ENCODE results near the gene PROCA1. TPM values are rescaled to one million over a fixed set of nuclear protein-coding genes. Genes with fewer than 3 reads are reported as not detected.

The PROCA1 gene
- total and polyA plus RNA-seq, 3 donors from 2014 or later = 90.2 to 322 (median 286) TPM

DNA sequence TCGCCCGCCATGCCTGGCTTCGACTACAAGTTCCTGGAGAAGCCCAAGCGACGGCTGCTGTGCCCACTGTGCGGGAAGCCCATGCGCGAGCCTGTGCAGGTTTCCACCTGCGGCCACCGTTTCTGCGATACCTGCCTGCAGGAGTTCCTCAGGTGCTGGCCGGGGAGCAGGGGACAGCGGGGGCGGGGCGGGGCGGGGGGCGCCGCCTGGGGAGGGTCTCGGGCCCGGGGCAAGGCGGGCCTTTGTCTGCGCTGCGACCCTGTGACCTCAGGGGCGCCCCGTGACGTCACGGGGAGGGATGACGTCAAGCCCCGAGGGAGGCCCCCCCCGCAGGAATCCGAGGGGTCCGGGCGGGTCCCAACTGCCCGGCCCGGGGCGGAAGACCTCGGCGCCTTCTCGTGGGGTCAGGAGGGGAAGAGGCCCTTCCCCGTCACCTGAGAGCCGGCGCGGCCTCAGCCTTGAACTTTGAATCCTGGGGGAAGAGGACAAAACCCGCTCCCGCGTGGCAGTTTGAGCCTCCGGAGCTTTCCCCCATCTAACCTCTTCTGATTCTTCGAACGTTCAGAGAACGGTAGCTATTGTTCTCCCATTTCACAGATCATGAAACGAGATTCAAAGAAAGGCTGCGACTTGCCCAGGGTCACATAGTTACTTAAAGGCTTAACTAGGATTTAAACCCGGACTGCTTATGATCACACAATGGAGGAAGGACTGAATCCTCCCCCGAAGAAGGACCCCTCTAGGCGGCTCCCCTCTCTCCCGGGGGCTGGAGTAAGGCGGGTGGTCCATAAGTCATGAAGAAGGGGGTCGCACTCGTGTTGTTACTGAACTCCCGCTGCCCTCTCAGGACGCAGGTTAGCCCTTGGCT lies 32.6 kb upstream of the PROCA1 start:
- Histone ChIP-seq H3K9me3 (no peaks in the 10 kb centered on the region), H3K4me1 (peaks cover 28% of the 10 kb centered on the region), H3K4me3 (peak overlapping the region; percentile 76 to 79), H3K27ac (peak overlapping the region; percentile 89 to 97), H3K27me3 (no peaks in the 10 kb centered on the region), H3K36me3 (ENCODE audit: low read depth, missing control alignments) (no peaks in the 10 kb centered on the region)
- 1 to 3% methylated on average over 14 to 35 of the region's 61 CpGs for WGBS, 2 donors
- DNase-seq = peak; percentile 72
- no peak for TF ChIP-seq POLR2A (IDR thresholded peaks at IDR 0.05)
- TF ChIP-seq, protein P1, sequence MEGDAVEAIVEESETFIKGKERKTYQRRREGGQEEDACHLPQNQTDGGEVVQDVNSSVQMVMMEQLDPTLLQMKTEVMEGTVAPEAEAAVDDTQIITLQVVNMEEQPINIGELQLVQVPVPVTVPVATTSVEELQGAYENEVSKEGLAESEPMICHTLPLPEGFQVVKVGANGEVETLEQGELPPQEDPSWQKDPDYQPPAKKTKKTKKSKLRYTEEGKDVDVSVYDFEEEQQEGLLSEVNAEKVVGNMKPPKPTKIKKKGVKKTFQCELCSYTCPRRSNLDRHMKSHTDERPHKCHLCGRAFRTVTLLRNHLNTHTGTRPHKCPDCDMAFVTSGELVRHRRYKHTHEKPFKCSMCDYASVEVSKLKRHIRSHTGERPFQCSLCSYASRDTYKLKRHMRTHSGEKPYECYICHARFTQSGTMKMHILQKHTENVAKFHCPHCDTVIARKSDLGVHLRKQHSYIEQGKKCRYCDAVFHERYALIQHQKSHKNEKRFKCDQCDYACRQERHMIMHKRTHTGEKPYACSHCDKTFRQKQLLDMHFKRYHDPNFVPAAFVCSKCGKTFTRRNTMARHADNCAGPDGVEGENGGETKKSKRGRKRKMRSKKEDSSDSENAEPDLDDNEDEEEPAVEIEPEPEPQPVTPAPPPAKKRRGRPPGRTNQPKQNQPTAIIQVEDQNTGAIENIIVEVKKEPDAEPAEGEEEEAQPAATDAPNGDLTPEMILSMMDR (IDR thresholded peaks at IDR 0.05) = no peak
- intact Hi-C loops (cut with DNase I; ENCODE audit: low total_unique reads) = no loop called here

DNA sequence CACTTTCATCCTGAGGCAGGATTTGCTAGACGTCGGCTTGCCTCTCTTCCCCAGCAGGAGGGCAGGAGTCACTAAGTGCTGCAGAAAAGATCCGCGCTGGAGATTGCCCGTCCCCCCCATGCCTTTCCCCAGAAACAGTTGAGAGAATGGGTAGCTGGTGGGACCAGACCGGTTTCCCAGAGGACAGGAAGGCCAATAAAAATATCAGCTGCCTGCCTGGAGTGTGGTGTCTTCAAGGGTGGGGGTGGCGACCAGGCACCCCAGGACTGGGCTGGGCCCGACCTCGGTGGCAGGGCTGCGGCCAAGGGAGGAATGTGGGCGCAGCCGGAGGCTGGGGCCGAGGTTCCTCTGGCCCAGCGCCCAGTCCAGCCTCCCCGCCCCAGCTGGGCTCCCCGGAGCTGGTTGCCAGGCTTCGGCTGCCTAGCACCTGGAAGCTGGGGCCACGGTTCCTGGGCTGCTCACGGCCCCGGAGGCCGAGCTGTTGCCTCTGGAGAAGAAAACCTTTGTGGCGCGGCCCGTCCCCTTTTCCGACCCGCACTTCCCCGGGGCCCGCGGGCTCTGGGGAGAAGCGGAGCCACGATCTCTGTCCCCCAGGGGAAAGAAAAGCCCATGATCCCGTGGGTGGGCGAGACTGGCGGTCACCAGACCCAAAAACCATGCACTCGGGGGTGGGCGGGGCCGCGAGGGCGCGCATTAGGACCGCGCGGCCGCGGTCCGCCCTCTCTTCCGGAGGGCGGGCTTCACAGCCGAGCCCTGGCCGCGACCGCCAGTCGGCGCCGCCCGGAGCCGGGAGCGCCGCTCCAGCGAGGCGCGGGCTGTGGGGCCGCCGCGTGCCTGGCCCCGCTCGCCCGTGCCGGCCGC lies 31.8 kb upstream of the PROCA1 start, which contains the start of gene TRAF4:
TSS of gene TRAF4 (plus strand) at position 769 of the 861 bp plus-strand sequence. CDS start 102 bp downstream, outside the sequence.
- DNase-seq = peak; percentile 84
- Histone ChIP-seq H3K27ac (peak within 1 kb of the TSS; percentile 89 to 97), H3K27me3 (no peaks in the 10 kb centered on the region), H3K4me1 (peaks cover 28% of the 10 kb centered on the region), H3K4me3 (peak within 1 kb of the TSS; percentile 76 to 79), H3K9me3 (no peaks in the 10 kb centered on the region), H3K36me3 (ENCODE audit: low read depth, missing control alignments) (no peaks in the 10 kb centered on the region)
- intact Hi-C loops (cut with DNase I; ENCODE audit: low total_unique reads) = no loop called here
- TF ChIP-seq POLR2A (IDR thresholded peaks at IDR 0.05) = peak; percentile 68
- TF ChIP-seq, protein P1 (IDR thresholded peaks at IDR 0.05) = peak in 2 of 3 experiments; percentile 4 to 60
- 0 to 1% methylated on average over 2 to 60 of the region's 70 CpGs for WGBS, 2 donors

DNA sequence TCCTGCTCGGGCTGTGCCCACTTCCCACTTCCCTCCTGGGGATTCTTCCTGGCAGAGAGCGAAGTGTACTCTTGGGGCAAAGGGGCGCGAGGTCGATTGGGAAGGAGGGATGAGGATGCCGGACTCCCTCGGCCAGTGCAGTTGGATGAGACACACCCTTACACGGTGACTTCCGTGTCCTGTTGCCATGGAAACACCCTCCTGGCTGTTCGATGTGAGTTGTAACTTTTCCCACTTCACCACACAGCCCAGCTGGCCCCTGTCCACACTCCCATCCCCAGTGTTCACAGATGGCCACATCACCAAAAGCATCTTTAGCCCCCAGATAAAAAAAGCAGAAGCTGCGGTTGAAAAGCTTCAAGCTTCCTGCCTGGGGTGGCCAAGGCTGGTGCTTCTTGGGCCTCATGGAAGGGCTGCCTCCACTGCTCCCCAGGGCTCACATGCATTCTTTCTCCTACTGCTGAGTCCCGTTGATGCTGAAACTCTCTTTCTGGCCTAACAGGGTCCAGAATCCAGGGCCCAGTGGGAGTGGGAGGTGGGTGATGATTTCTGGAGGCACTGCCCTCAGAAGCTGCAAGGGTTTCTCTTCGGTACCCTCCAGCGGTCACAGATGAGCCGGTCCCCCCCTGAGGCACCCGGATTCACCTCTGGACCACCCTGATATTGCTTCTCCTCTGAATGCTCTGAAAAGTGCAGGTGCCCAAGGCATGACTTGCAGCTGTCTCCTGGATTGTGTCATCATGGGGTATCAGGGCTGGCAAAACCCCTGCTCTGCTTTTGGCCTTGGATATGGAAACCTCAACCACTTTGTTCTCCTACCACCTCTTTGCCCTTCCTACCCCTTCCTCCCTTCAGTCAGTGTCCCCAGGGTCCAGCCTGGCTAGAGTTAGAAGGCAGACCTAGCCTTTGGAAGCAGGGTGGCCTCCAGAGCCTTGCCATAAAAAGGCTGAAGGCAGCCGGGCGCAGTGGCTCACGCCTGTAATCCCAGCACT lies 30.0 kb upstream of the PROCA1 start:
- no peaks in the 10 kb centered on the region for H3K27me3 ChIP-seq
- TF ChIP-seq, protein P1 (IDR thresholded peaks at IDR 0.05) = no peak
- no peak for TF ChIP-seq POLR2A (IDR thresholded peaks at IDR 0.05)
- no peak overlapping the region for H3K27ac ChIP-seq
- no peak overlapping the region for H3K4me3 ChIP-seq
- intact Hi-C loops (cut with DNase I; ENCODE audit: low total_unique reads) = no loop called here
- H3K9me3 ChIP-seq = no peaks in the 10 kb centered on the region
- no peaks in the 10 kb centered on the region for H3K36me3 ChIP-seq (ENCODE audit: low read depth, missing control alignments)
- no peak for DNase-seq
- H3K4me1 ChIP-seq = peaks cover 20% of the 10 kb centered on the region
- WGBS, 2 donors = 76 to 79% methylated on average over 17 to 19 of the region's 19 CpGs
